ENCODE results near the gene SEPHS1. TPM values are rescaled to one million over a fixed set of nuclear protein-coding genes. Genes with fewer than 3 reads are reported as not detected.

Gene SEPHS1
- total RNA-seq, 1 experiment from 2014 or later, result 70.0 TPM

DNA sequence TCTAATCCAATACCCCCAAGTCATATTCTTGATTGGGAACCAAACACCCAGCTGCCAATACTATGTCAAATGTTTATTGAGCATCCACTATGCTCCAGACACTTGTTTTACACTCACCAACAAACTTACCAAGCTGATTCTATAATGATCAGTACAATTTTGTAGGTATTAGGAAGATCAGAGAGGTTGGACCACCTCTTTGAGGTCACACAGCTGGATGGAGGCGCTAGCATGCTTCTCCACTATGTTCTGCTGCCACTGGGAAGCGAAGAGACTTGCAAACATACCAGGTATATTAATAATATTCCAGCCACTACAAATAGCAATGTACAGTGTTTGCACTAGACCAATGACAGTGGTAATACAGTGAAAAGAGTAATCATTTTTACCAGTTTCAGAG, 25.6 kb upstream of the SEPHS1 start:
- Histone ChIP-seq H3K79me2 (ENCODE audit: low read length) (no peaks in the 10 kb centered on the region), H3K9me3 (ENCODE audit: low read length) (no peaks in the 10 kb centered on the region), H3K9me2 (replicated peaks; ENCODE audit: insufficient read depth, low read length) (no peaks in the 10 kb centered on the region), H4K20me1 (ENCODE audit: insufficient read depth, low read depth, low read length) (no peaks in the 10 kb centered on the region), H3K36me3 (ENCODE audit: insufficient read depth, low read length) (no peaks in the 10 kb centered on the region), H3K4me1 (ENCODE audit: low read length) (no peaks in the 10 kb centered on the region), H3K4me3 (ENCODE audit: low read length) (no peak overlapping the region), H3K27ac (ENCODE audit: low read length) (no peak overlapping the region), H2AFZ (ENCODE audit: low read length) (no peak overlapping the region), H3K4me2 (ENCODE audit: low read depth, low read length, poor library complexity, severe bottlenecking) (no peak overlapping the region), H3K27me3 (ENCODE audit: low read length) (no peaks in the 10 kb centered on the region), H3K9ac (ENCODE audit: low read length) (no peak overlapping the region)
- DNase-seq, result no peak

DNA sequence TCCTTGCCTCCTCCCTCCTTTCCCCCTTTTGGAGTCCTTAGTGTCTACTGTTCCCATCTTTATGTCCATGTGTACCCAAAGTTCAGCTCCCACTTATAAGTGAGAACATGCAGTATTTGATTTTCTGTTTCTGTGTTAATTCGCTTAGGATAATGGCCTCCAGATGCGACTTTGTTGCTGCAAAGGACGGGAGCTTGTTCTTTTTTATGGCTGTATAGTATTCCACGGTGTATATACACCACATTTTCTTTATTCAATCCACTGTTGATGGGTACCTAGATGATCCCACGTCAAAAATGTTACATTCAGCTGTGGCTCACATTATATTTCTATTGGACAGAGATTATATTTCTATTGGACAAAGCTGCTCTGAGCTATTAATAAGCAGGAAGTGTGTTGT, 24.4 kb upstream of the SEPHS1 start:
- H3K4me2 ChIP-seq (ENCODE audit: low read depth, low read length, poor library complexity, severe bottlenecking), result no peak overlapping the region
- no peak overlapping the region for H3K4me3 ChIP-seq (ENCODE audit: low read length)
- no peak overlapping the region for H2AFZ ChIP-seq (ENCODE audit: low read length)
- no peaks in the 10 kb centered on the region for H3K9me2 ChIP-seq (replicated peaks; ENCODE audit: insufficient read depth, low read length)
- no peaks in the 10 kb centered on the region for H4K20me1 ChIP-seq (ENCODE audit: insufficient read depth, low read depth, low read length)
- no peak overlapping the region for H3K27ac ChIP-seq (ENCODE audit: low read length)
- H3K36me3 ChIP-seq (ENCODE audit: insufficient read depth, low read length), result no peaks in the 10 kb centered on the region
- H3K9me3 ChIP-seq (ENCODE audit: low read length), result no peaks in the 10 kb centered on the region
- H3K9ac ChIP-seq (ENCODE audit: low read length), result no peak overlapping the region
- no peaks in the 10 kb centered on the region for H3K79me2 ChIP-seq (ENCODE audit: low read length)
- H3K4me1 ChIP-seq (ENCODE audit: low read length), result no peaks in the 10 kb centered on the region
- no peak for DNase-seq
- H3K27me3 ChIP-seq (ENCODE audit: low read length), result no peaks in the 10 kb centered on the region

DNA sequence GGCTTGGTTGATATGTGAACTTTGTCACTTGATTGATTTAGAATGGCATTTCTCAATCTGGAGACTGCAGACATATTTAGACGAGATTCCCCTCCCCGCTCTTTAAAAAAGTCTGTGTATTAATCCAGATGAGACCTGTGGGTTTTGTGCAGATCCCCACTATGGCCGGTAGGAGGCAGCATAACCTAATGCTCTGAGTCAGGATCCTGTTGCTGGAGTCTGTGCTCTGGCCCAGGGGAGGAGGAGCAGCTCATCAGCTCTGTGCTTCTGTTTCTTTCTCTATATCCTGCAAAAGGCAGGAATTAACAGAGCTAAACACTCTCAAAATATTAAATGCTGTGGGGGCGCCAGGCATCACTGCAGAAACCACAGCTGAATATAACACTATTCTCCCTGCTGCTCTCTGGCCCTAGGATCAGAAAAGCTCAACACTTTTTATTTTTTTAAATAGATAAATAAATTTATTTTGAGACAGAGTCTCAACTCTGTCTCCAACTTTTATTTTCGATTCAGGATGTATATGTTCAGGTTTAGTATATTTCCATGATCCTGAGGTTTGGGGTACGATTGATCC, 23.9 kb upstream of the SEPHS1 start:
- Histone ChIP-seq H3K9ac (ENCODE audit: low read length) (no peak overlapping the region), H3K4me2 (ENCODE audit: low read depth, low read length, poor library complexity, severe bottlenecking) (no peak overlapping the region)
- peak; percentile 93 for DNase-seq

DNA sequence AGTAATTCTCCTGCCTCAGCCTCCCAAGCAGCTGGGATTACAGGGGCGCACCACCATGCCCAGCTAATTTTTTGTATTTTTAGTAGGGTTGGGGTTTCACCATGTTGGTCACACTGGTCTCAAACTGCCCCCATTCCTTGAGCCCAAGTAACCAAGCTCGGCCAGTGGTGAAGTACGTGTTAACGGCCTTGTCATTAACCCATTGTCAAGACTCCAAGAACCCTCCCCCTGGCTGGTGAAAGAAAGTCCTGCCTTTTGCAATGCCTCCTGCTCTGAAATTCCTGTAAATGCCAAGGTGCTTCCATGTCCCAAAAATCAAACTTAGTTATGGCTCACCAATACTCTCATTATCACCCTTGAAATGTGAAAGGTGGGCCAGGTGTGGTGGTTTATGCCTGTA, 18.8 kb upstream of the SEPHS1 start:
- Histone ChIP-seq H3K4me1 (ENCODE audit: low read length) (no peaks in the 10 kb centered on the region), H3K27me3 (ENCODE audit: low read length) (no peaks in the 10 kb centered on the region), H3K4me2 (ENCODE audit: low read depth, low read length, poor library complexity, severe bottlenecking) (no peak overlapping the region), H3K9me2 (replicated peaks; ENCODE audit: insufficient read depth, low read length) (no peaks in the 10 kb centered on the region), H3K9ac (ENCODE audit: low read length) (no peak overlapping the region), H3K36me3 (ENCODE audit: insufficient read depth, low read length) (no peaks in the 10 kb centered on the region), H3K9me3 (ENCODE audit: low read length) (no peaks in the 10 kb centered on the region), H3K27ac (ENCODE audit: low read length) (no peak overlapping the region), H3K4me3 (ENCODE audit: low read length) (no peak overlapping the region), H3K79me2 (ENCODE audit: low read length) (no peaks in the 10 kb centered on the region), H2AFZ (ENCODE audit: low read length) (no peak overlapping the region), H4K20me1 (ENCODE audit: insufficient read depth, low read depth, low read length) (no peaks in the 10 kb centered on the region)
- DNase-seq, result no peak

More for the DNA sequence above, 23.9 kb upstream of the SEPHS1 start:
- no peaks in the 10 kb centered on the region for H3K9me2 ChIP-seq (replicated peaks; ENCODE audit: insufficient read depth, low read length)
- H4K20me1 ChIP-seq (ENCODE audit: insufficient read depth, low read depth, low read length), result no peaks in the 10 kb centered on the region
- H3K36me3 ChIP-seq (ENCODE audit: insufficient read depth, low read length), result no peaks in the 10 kb centered on the region
- no peaks in the 10 kb centered on the region for H3K79me2 ChIP-seq (ENCODE audit: low read length)
- H3K27ac ChIP-seq (ENCODE audit: low read length), result no peak overlapping the region
- H2AFZ ChIP-seq (ENCODE audit: low read length), result no peak overlapping the region
- H3K4me1 ChIP-seq (ENCODE audit: low read length), result no peaks in the 10 kb centered on the region
- no peaks in the 10 kb centered on the region for H3K27me3 ChIP-seq (ENCODE audit: low read length)
- no peak overlapping the region for H3K4me3 ChIP-seq (ENCODE audit: low read length)
- H3K9me3 ChIP-seq (ENCODE audit: low read length), result no peaks in the 10 kb centered on the region

DNA sequence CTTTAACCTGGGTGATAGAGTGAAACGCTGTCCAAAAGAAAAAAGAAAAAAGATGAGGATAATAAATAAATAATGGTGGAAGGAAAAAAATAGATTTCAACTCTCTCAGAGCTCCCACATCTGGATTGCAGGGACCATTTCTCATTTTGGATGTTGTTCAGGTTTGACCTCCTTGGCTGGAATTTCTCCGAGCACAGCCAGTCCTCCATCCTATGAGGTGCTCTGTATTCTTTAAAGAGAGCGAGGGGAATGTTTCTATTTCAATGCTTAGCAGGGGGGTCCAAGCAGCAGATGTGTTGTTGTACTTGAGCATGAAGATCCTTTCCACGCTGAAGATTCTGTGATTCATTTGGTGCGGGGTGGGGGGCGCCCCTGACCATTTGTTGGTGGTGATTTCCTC, 17.7 kb upstream of the SEPHS1 start:
- no peaks in the 10 kb centered on the region for H3K27me3 ChIP-seq (ENCODE audit: low read length)
- no peaks in the 10 kb centered on the region for H3K4me1 ChIP-seq (ENCODE audit: low read length)
- no peak for DNase-seq
- no peaks in the 10 kb centered on the region for H3K9me2 ChIP-seq (replicated peaks; ENCODE audit: insufficient read depth, low read length)
- H3K9ac ChIP-seq (ENCODE audit: low read length), result no peak overlapping the region
- no peak overlapping the region for H3K27ac ChIP-seq (ENCODE audit: low read length)
- H3K79me2 ChIP-seq (ENCODE audit: low read length), result no peaks in the 10 kb centered on the region
- H3K4me3 ChIP-seq (ENCODE audit: low read length), result no peak overlapping the region
- no peak overlapping the region for H3K4me2 ChIP-seq (ENCODE audit: low read depth, low read length, poor library complexity, severe bottlenecking)
- no peaks in the 10 kb centered on the region for H4K20me1 ChIP-seq (ENCODE audit: insufficient read depth, low read depth, low read length)
- H2AFZ ChIP-seq (ENCODE audit: low read length), result no peak overlapping the region
- H3K9me3 ChIP-seq (ENCODE audit: low read length), result no peaks in the 10 kb centered on the region
- H3K36me3 ChIP-seq (ENCODE audit: insufficient read depth, low read length), result no peaks in the 10 kb centered on the region

DNA sequence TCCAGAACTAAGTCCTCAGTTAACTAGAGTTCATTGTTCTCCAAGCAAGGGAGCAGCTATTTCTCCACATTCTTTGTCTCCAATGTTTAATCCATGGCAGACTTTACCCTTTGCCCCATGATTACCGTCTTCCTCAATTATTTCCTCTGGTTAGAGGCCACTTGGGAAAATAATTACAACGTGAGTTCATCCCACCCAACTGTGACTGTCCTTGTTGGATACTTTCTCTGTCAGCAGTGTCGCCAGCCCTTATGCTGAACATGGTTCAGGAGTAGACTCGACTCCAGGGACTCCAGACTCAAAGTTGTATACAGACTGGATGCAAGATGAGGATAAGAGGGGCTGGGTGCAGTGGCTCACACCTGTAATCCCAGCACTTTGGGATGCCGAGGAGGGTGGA, 17.1 kb upstream of the SEPHS1 start:
- H3K4me3 ChIP-seq (ENCODE audit: low read length), result no peak overlapping the region
- H3K27ac ChIP-seq (ENCODE audit: low read length), result no peak overlapping the region
- H3K9me3 ChIP-seq (ENCODE audit: low read length), result no peaks in the 10 kb centered on the region
- H3K9ac ChIP-seq (ENCODE audit: low read length), result no peak overlapping the region
- no peaks in the 10 kb centered on the region for H3K36me3 ChIP-seq (ENCODE audit: insufficient read depth, low read length)
- H3K27me3 ChIP-seq (ENCODE audit: low read length), result no peaks in the 10 kb centered on the region
- H3K4me1 ChIP-seq (ENCODE audit: low read length), result no peaks in the 10 kb centered on the region
- DNase-seq, result no peak
- no peak overlapping the region for H3K4me2 ChIP-seq (ENCODE audit: low read depth, low read length, poor library complexity, severe bottlenecking)
- H3K79me2 ChIP-seq (ENCODE audit: low read length), result no peaks in the 10 kb centered on the region
- H2AFZ ChIP-seq (ENCODE audit: low read length), result no peak overlapping the region
- no peaks in the 10 kb centered on the region for H3K9me2 ChIP-seq (replicated peaks; ENCODE audit: insufficient read depth, low read length)
- no peaks in the 10 kb centered on the region for H4K20me1 ChIP-seq (ENCODE audit: insufficient read depth, low read depth, low read length)

DNA sequence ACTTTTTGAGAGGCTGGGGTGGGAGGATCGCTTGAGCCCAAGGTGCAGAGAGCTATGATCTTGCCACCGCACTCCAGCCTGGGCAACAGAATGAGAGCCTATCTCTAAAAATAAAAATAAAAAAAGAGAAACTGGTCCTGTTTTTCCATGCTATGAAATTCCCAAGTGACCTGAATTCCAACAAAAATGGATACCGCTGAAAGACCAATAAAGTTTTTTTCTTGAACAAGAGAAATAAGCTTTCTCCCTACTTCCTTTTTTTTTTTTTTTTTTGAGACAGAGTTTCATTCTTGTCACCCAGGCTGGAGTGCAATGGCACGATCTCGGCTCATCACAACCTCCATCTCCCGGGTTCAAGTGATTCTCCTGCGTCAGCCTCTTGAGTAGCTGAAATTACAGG, 12.5 kb upstream of the SEPHS1 start:
- H3K9ac ChIP-seq (ENCODE audit: low read length), result no peak overlapping the region
- H3K9me2 ChIP-seq (replicated peaks; ENCODE audit: insufficient read depth, low read length), result no peaks in the 10 kb centered on the region
- H3K4me3 ChIP-seq (ENCODE audit: low read length), result no peak overlapping the region
- no peak overlapping the region for H2AFZ ChIP-seq (ENCODE audit: low read length)
- H3K4me2 ChIP-seq (ENCODE audit: low read depth, low read length, poor library complexity, severe bottlenecking), result no peak overlapping the region
- H3K27me3 ChIP-seq (ENCODE audit: low read length), result no peaks in the 10 kb centered on the region
- H3K4me1 ChIP-seq (ENCODE audit: low read length), result no peaks in the 10 kb centered on the region
- no peaks in the 10 kb centered on the region for H3K9me3 ChIP-seq (ENCODE audit: low read length)
- no peaks in the 10 kb centered on the region for H3K79me2 ChIP-seq (ENCODE audit: low read length)
- no peaks in the 10 kb centered on the region for H3K36me3 ChIP-seq (ENCODE audit: insufficient read depth, low read length)
- H3K27ac ChIP-seq (ENCODE audit: low read length), result no peak overlapping the region
- H4K20me1 ChIP-seq (ENCODE audit: insufficient read depth, low read depth, low read length), result no peaks in the 10 kb centered on the region
- DNase-seq, result no peak

DNA sequence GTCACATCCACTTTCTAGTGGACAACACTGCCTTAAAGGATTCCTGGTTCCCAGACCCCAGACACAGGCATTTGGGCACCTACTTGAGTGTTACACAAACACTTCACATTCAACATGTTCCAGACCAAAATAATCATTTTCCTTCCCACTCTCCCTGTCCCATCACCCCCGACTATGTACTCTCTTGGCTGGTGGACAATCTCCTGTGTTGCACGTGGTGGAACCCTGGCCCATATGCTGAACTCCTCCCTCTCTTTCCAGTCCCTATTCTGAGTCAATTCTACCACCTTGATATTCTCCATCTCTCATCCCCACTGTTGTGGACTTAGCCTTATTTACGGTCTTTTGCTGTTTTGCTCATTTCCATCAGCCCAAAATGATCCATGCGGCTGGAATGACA, 8.3 kb upstream of the SEPHS1 start:
- DNase-seq, result no peak
- Histone ChIP-seq H2AFZ (ENCODE audit: low read length) (no peak overlapping the region), H3K4me1 (ENCODE audit: low read length) (peaks cover 12% of the 10 kb centered on the region), H3K4me3 (ENCODE audit: low read length) (no peak overlapping the region), H3K9me3 (ENCODE audit: low read length) (no peaks in the 10 kb centered on the region), H3K27ac (ENCODE audit: low read length) (no peak overlapping the region), H3K36me3 (ENCODE audit: insufficient read depth, low read length) (no peaks in the 10 kb centered on the region), H3K27me3 (ENCODE audit: low read length) (no peaks in the 10 kb centered on the region), H3K9me2 (replicated peaks; ENCODE audit: insufficient read depth, low read length) (no peaks in the 10 kb centered on the region), H3K4me2 (ENCODE audit: low read depth, low read length, poor library complexity, severe bottlenecking) (no peak overlapping the region), H4K20me1 (ENCODE audit: insufficient read depth, low read depth, low read length) (no peaks in the 10 kb centered on the region), H3K9ac (ENCODE audit: low read length) (no peak overlapping the region), H3K79me2 (ENCODE audit: low read length) (no peaks in the 10 kb centered on the region)

DNA sequence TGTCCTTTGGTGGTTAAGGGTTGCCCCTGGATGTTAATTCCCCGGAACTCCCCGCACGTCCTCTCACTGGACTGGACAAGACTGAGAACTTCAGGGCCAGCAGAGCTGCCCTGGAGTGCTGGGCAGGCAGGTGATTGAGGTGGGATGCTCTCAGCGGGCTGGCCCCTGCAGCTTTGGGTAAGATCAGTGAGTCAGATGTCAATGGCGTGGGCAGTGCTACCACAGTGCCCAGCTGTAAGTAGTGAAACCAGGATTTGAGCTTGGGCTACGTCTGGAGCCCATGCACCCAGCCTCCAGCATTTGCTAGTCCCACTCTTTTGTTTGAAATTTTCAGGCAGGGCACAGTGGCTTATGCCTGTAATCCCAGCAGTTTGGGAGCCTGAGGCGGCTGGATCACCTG, 6.7 kb upstream of the SEPHS1 start:
- H3K4me3 ChIP-seq (ENCODE audit: low read length), result no peak overlapping the region
- H3K27me3 ChIP-seq (ENCODE audit: low read length), result no peaks in the 10 kb centered on the region
- no peaks in the 10 kb centered on the region for H3K36me3 ChIP-seq (ENCODE audit: insufficient read depth, low read length)
- no peaks in the 10 kb centered on the region for H3K9me2 ChIP-seq (replicated peaks; ENCODE audit: insufficient read depth, low read length)
- DNase-seq, result no peak
- H3K4me2 ChIP-seq (ENCODE audit: low read depth, low read length, poor library complexity, severe bottlenecking), result no peak overlapping the region
- H3K27ac ChIP-seq (ENCODE audit: low read length), result no peak overlapping the region
- H4K20me1 ChIP-seq (ENCODE audit: insufficient read depth, low read depth, low read length), result no peaks in the 10 kb centered on the region
- no peaks in the 10 kb centered on the region for H3K79me2 ChIP-seq (ENCODE audit: low read length)
- peaks cover 18% of the 10 kb centered on the region for H3K4me1 ChIP-seq (ENCODE audit: low read length)
- no peak overlapping the region for H2AFZ ChIP-seq (ENCODE audit: low read length)
- no peak overlapping the region for H3K9ac ChIP-seq (ENCODE audit: low read length)
- H3K9me3 ChIP-seq (ENCODE audit: low read length), result no peaks in the 10 kb centered on the region

Measured in Karpas-422 (cell line).